Skeletal muscle tissue (tissue), 4 donors: ENCODE results near the gene STRIT1. TPM values are rescaled to one million over a fixed set of nuclear protein-coding genes. Genes with fewer than 3 reads are reported as not detected.

Experiments used
- H3K27ac ChIP-seq: one replicate; pipeline ENCODE4 v1.7.0; 2013; ENCODE audit warnings: mild to moderate bottlenecking, low read depth, low read length, inconsistent platforms
- H3K27me3 ChIP-seq, 3 donors: one replicate each; pipeline ENCODE4 v1.7.0; 2013; ENCODE audit warnings: low read length in 3 of 3; ENCODE audit not compliant: control insufficient read depth in 3 of 3, insufficient read depth in 3 of 3
- H3K36me3 ChIP-seq, 3 donors: one replicate each; pipeline ENCODE4 v1.7.0; 2013; ENCODE audit warnings: low read length in 3 of 3; ENCODE audit not compliant: control insufficient read depth in 3 of 3, insufficient read depth in 3 of 3
- H3K4me1 ChIP-seq, 3 donors: one replicate each; pipeline ENCODE4 v1.7.0; 2013; ENCODE audit warnings: low read length in 3 of 3, mild to moderate bottlenecking in 3 of 3; ENCODE audit not compliant: control insufficient read depth in 3 of 3, insufficient read depth in 3 of 3
- H3K4me3 ChIP-seq, 3 donors: one replicate each; pipeline ENCODE4 v1.7.0; 2013; ENCODE audit warnings: low read length in 3 of 3
- H3K9ac ChIP-seq, 3 donors: one replicate each; pipeline ENCODE4 v1.7.0; 2013; ENCODE audit warnings: low read length in 3 of 3, mild to moderate bottlenecking in 3 of 3, moderate library complexity in 2 of 3, low read depth in 1 of 3
- H3K9me3 ChIP-seq, 3 donors: one replicate each; pipeline ENCODE4 v1.7.0; 2013; ENCODE audit warnings: low read length in 3 of 3; ENCODE audit not compliant: control insufficient read depth in 3 of 3
- total RNA-seq: library from RNA; depleted of rRNA; stranded (reverse); fragments of >200 nt; gene quantifications from one replicate; pipeline ENCODE4 v1.2.3, GENCODE V29; 2014
- donor health status: Osteomylitis.

The STRIT1 gene
- total RNA-seq, 1 donor from 2014 or later = 1.0 TPM

GRCh38 chr3:155252535-155252934 is 40.9 kb downstream of the STRIT1 start:
- Histone ChIP-seq H3K36me3 (no peaks in the 10 kb centered on the region), H3K4me3 (no peak overlapping the region), H3K9ac (no peak overlapping the region), H3K27me3 (no peaks in the 10 kb centered on the region), H3K9me3 (peaks cover 0 to 5% (median 0%) of the 10 kb centered on the region in 3 donors), H3K27ac (no peak overlapping the region), H3K4me1 (no peaks in the 10 kb centered on the region)

- Histone ChIP-seq H3K9me3 (peaks cover 0 to 5% (median 0%) of the 10 kb centered on the region in 3 donors), H3K36me3 (no peaks in the 10 kb centered on the region), H3K9ac (no peak overlapping the region), H3K4me3 (no peak overlapping the region), H3K27ac (no peak overlapping the region), H3K27me3 (no peaks in the 10 kb centered on the region), H3K4me1 (no peaks in the 10 kb centered on the region)
These were observed 41.5 kb downstream of the STRIT1 start for GRCh38 chr3:155252021-155252420.

GRCh38 chr3:155248531-155249187 is 44.8 kb downstream of the STRIT1 start:
- Histone ChIP-seq H3K9ac (no peak overlapping the region), H3K9me3 (peaks cover 0 to 5% (median 0%) of the 10 kb centered on the region in 3 donors)

GRCh38 chr3:155244699-155245098 is 48.8 kb downstream of the STRIT1 start:
- Histone ChIP-seq H3K27me3 (no peaks in the 10 kb centered on the region), H3K4me1 (peaks cover 2 to 13% (median 10%) of the 10 kb centered on the region in 3 donors), H3K9me3 (peaks cover 0 to 3% (median 0%) of the 10 kb centered on the region in 3 donors), H3K27ac (no peak overlapping the region), H3K9ac (no peak overlapping the region), H3K36me3 (no peaks in the 10 kb centered on the region), H3K4me3 (no peak overlapping the region)

More at GRCh38 chr3:155248531-155249187, 44.8 kb downstream of the STRIT1 start:
- no peaks in the 10 kb centered on the region for H3K36me3 ChIP-seq
- no peak overlapping the region for H3K27ac ChIP-seq
- H3K4me1 ChIP-seq = no peaks in the 10 kb centered on the region
- no peak overlapping the region for H3K4me3 ChIP-seq
- no peaks in the 10 kb centered on the region for H3K27me3 ChIP-seq

GRCh38 chr3:155244216-155244615 is 49.3 kb downstream of the STRIT1 start:
- no peak overlapping the region for H3K9ac ChIP-seq
- H3K9me3 ChIP-seq = peaks cover 0 to 3% (median 0%) of the 10 kb centered on the region in 3 donors
- no peaks in the 10 kb centered on the region for H3K36me3 ChIP-seq
- peaks cover 6 to 18% (median 15%) of the 10 kb centered on the region in 3 donors for H3K4me1 ChIP-seq
- no peaks in the 10 kb centered on the region for H3K27me3 ChIP-seq
- no peak overlapping the region for H3K27ac ChIP-seq
- no peak overlapping the region for H3K4me3 ChIP-seq

GRCh38 chr3:155243512-155243921 is 50.0 kb downstream of the STRIT1 start:
- Histone ChIP-seq H3K27ac (no peak overlapping the region), H3K9ac (no peak overlapping the region), H3K9me3 (peaks cover 0 to 3% (median 0%) of the 10 kb centered on the region in 3 donors), H3K4me1 (peaks cover 6 to 19% (median 19%) of the 10 kb centered on the region in 3 donors), H3K4me3 (no peak overlapping the region), H3K27me3 (no peaks in the 10 kb centered on the region), H3K36me3 (no peaks in the 10 kb centered on the region)

GRCh38 chr3:155242342-155242741 is 51.1 kb downstream of the STRIT1 start:
- no peak overlapping the region for H3K4me3 ChIP-seq
- H3K27ac ChIP-seq = no peak overlapping the region
- no peaks in the 10 kb centered on the region for H3K36me3 ChIP-seq
- no peaks in the 10 kb centered on the region for H3K27me3 ChIP-seq
- peaks cover 6 to 19% (median 19%) of the 10 kb centered on the region in 3 donors for H3K4me1 ChIP-seq
- H3K9ac ChIP-seq = no peak overlapping the region
- peaks cover 0 to 3% (median 0%) of the 10 kb centered on the region in 3 donors for H3K9me3 ChIP-seq

- peak overlapping the region; percentile 8 for H3K27ac ChIP-seq
- H3K9ac ChIP-seq = no peak overlapping the region
- no peaks in the 10 kb centered on the region for H3K27me3 ChIP-seq
- H3K9me3 ChIP-seq = peaks cover 0 to 3% (median 0%) of the 10 kb centered on the region in 3 donors
- H3K4me3 ChIP-seq = no peak overlapping the region
- H3K36me3 ChIP-seq = no peaks in the 10 kb centered on the region
- H3K4me1 ChIP-seq = peaks cover 6 to 19% (median 19%) of the 10 kb centered on the region in 3 donors
These were observed 51.9 kb downstream of the STRIT1 start for GRCh38 chr3:155241579-155241978.

Other genes with a start within 250 kb of the STRIT1 start
- 12.5 TPM for gene MME, start 213.4 kb downstream of the STRIT1 start, total RNA-seq